ENCODE data around the gene GPR176.

Gene GPR176

GRCh38 chr15:39850436-39850835, 69.6 kb downstream of the GPR176 start:
- no peak overlapping the region for H2BK12ac ChIP-seq (ENCODE audit: low read length)
- no peak overlapping the region for H2AFZ ChIP-seq (ENCODE audit: low read length)
- no peak overlapping the region for H2BK120ac ChIP-seq (ENCODE audit: low read depth, low read length)
- no peak overlapping the region for H4K91ac ChIP-seq (ENCODE audit: low read depth, low read length, poor library complexity)
- no peak overlapping the region for H3K18ac ChIP-seq (ENCODE audit: low read length)
- no peak for DNase-seq (ENCODE audit: low spot score)
- no peak overlapping the region for H4K8ac ChIP-seq (ENCODE audit: low read depth, low read length)
- H3K4me1 ChIP-seq (ENCODE audit: control insufficient read depth in 2 of 2, insufficient read depth in 1 of 2, low read depth in 1 of 2, low read length in 2 of 2): peaks cover 3 to 5% of the 10 kb centered on the region in 2 donors
- H3K14ac ChIP-seq (ENCODE audit: low read length): no peak overlapping the region
- H2BK5ac ChIP-seq (ENCODE audit: low read length): no peak overlapping the region
- WGBS, 2 donors (ENCODE audit: extremely low coverage in 2 of 2, insufficient read length in 2 of 2, insufficient replicate concordance in 1 of 2): no CpG with 5 or more reads among the region's 1 CpG
- H2BK15ac ChIP-seq (ENCODE audit: low read length): no peak overlapping the region
- H3K4me2 ChIP-seq (ENCODE audit: insufficient read depth, low read length, poor library complexity, severe bottlenecking): no peak overlapping the region
- no peaks in the 10 kb centered on the region for H3K9me3 ChIP-seq (replicated peaks in 1 of 2; ENCODE audit: control insufficient read depth in 2 of 2, insufficient read depth in 1 of 2, low read depth in 1 of 2, low read length in 2 of 2)
- no peak overlapping the region for H3K4me3 ChIP-seq (ENCODE audit: low read length in 2 of 2)
- no peak overlapping the region for H2AK5ac ChIP-seq (ENCODE audit: low read depth, low read length)
- no peaks in the 10 kb centered on the region for H3K27me3 ChIP-seq (ENCODE audit: control insufficient read depth in 3 of 3, insufficient read depth in 3 of 3, low read depth in 1 of 3, low read length in 3 of 3)
- no peak overlapping the region for H3K9ac ChIP-seq (ENCODE audit: low read depth, low read length, poor library complexity)
- no peak overlapping the region for H3K23ac ChIP-seq (ENCODE audit: low read depth, low read length, poor library complexity)
- no peaks in the 10 kb centered on the region for H3K36me3 ChIP-seq (replicated peaks in 1 of 2; ENCODE audit: control insufficient read depth in 2 of 2, insufficient read depth in 2 of 2, low read length in 2 of 2)
- no peak overlapping the region for H3K4ac ChIP-seq (ENCODE audit: low read length)
- no peak overlapping the region for H3K27ac ChIP-seq (replicated peaks; ENCODE audit: low read length)
- H3K79me1 ChIP-seq (ENCODE audit: low read depth, low read length): peaks cover 2% of the 10 kb centered on the region

GRCh38 chr15:39846108-39846507, 74.0 kb downstream of the GPR176 start:
- no peak overlapping the region for H2BK12ac ChIP-seq (ENCODE audit: low read length)
- H2BK120ac ChIP-seq (ENCODE audit: low read depth, low read length): no peak overlapping the region
- no peak overlapping the region for H3K4ac ChIP-seq (ENCODE audit: low read length)
- H3K4me1 ChIP-seq (ENCODE audit: control insufficient read depth in 2 of 2, insufficient read depth in 1 of 2, low read depth in 1 of 2, low read length in 2 of 2): peaks cover 0 to 3% of the 10 kb centered on the region in 2 donors
- no peak overlapping the region for H3K9ac ChIP-seq (ENCODE audit: low read depth, low read length, poor library complexity)
- no peak overlapping the region for H3K4me2 ChIP-seq (ENCODE audit: insufficient read depth, low read length, poor library complexity, severe bottlenecking)
- H2AK5ac ChIP-seq (ENCODE audit: low read depth, low read length): no peak overlapping the region
- no peak overlapping the region for H3K14ac ChIP-seq (ENCODE audit: low read length)
- H3K27me3 ChIP-seq (ENCODE audit: control insufficient read depth in 3 of 3, insufficient read depth in 3 of 3, low read depth in 1 of 3, low read length in 3 of 3): no peaks in the 10 kb centered on the region
- no peak overlapping the region for H2BK15ac ChIP-seq (ENCODE audit: low read length)
- no peak overlapping the region for H3K23ac ChIP-seq (ENCODE audit: low read depth, low read length, poor library complexity)
- H4K8ac ChIP-seq (ENCODE audit: low read depth, low read length): no peak overlapping the region
- WGBS, 2 donors (ENCODE audit: extremely low coverage in 2 of 2, insufficient read length in 2 of 2, insufficient replicate concordance in 1 of 2): no CpG with 5 or more reads among the region's 2 CpGs
- no peak for DNase-seq (ENCODE audit: low spot score)
- H3K79me1 ChIP-seq (ENCODE audit: low read depth, low read length): no peaks in the 10 kb centered on the region
- H3K36me3 ChIP-seq (replicated peaks in 1 of 2; ENCODE audit: control insufficient read depth in 2 of 2, insufficient read depth in 2 of 2, low read length in 2 of 2): no peaks in the 10 kb centered on the region
- no peak overlapping the region for H3K18ac ChIP-seq (ENCODE audit: low read length)
- no peak overlapping the region for H3K4me3 ChIP-seq (ENCODE audit: low read length in 2 of 2)
- H2BK5ac ChIP-seq (ENCODE audit: low read length): no peak overlapping the region
- H4K91ac ChIP-seq (ENCODE audit: low read depth, low read length, poor library complexity): no peak overlapping the region
- no peak overlapping the region for H3K27ac ChIP-seq (replicated peaks; ENCODE audit: low read length)
- no peaks in the 10 kb centered on the region for H3K9me3 ChIP-seq (replicated peaks in 1 of 2; ENCODE audit: control insufficient read depth in 2 of 2, insufficient read depth in 1 of 2, low read depth in 1 of 2, low read length in 2 of 2)
- no peak overlapping the region for H2AFZ ChIP-seq (ENCODE audit: low read length)

GRCh38 chr15:39845582-39845981, 74.5 kb downstream of the GPR176 start:
- H2BK12ac ChIP-seq (ENCODE audit: low read length): no peak overlapping the region
- no peak overlapping the region for H3K27ac ChIP-seq (replicated peaks; ENCODE audit: low read length)
- H3K9ac ChIP-seq (ENCODE audit: low read depth, low read length, poor library complexity): no peak overlapping the region
- H3K4me2 ChIP-seq (ENCODE audit: insufficient read depth, low read length, poor library complexity, severe bottlenecking): no peak overlapping the region
- H3K9me3 ChIP-seq (replicated peaks in 1 of 2; ENCODE audit: control insufficient read depth in 2 of 2, insufficient read depth in 1 of 2, low read depth in 1 of 2, low read length in 2 of 2): no peaks in the 10 kb centered on the region
- H3K4ac ChIP-seq (ENCODE audit: low read length): no peak overlapping the region
- no peak overlapping the region for H2BK5ac ChIP-seq (ENCODE audit: low read length)
- H3K79me1 ChIP-seq (ENCODE audit: low read depth, low read length): no peaks in the 10 kb centered on the region
- no peak overlapping the region for H2AK5ac ChIP-seq (ENCODE audit: low read depth, low read length)
- no peak overlapping the region for H2BK120ac ChIP-seq (ENCODE audit: low read depth, low read length)
- H3K14ac ChIP-seq (ENCODE audit: low read length): no peak overlapping the region
- H3K18ac ChIP-seq (ENCODE audit: low read length): no peak overlapping the region
- no peak overlapping the region for H2BK15ac ChIP-seq (ENCODE audit: low read length)
- DNase-seq (ENCODE audit: low spot score): no peak
- no peak overlapping the region for H3K4me3 ChIP-seq (ENCODE audit: low read length in 2 of 2)
- H4K8ac ChIP-seq (ENCODE audit: low read depth, low read length): no peak overlapping the region
- H3K4me1 ChIP-seq (ENCODE audit: control insufficient read depth in 2 of 2, insufficient read depth in 1 of 2, low read depth in 1 of 2, low read length in 2 of 2): peaks cover 0 to 3% of the 10 kb centered on the region in 2 donors
- no peak overlapping the region for H3K23ac ChIP-seq (ENCODE audit: low read depth, low read length, poor library complexity)
- WGBS, 2 donors (ENCODE audit: extremely low coverage in 2 of 2, insufficient read length in 2 of 2, insufficient replicate concordance in 1 of 2): no CpG with 5 or more reads among the region's 5 CpGs
- H2AFZ ChIP-seq (ENCODE audit: low read length): no peak overlapping the region
- no peaks in the 10 kb centered on the region for H3K27me3 ChIP-seq (ENCODE audit: control insufficient read depth in 3 of 3, insufficient read depth in 3 of 3, low read depth in 1 of 3, low read length in 3 of 3)
- H3K36me3 ChIP-seq (replicated peaks in 1 of 2; ENCODE audit: control insufficient read depth in 2 of 2, insufficient read depth in 2 of 2, low read length in 2 of 2): no peaks in the 10 kb centered on the region
- H4K91ac ChIP-seq (ENCODE audit: low read depth, low read length, poor library complexity): no peak overlapping the region

GRCh38 chr15:39843565-39843964, 76.5 kb downstream of the GPR176 start:
- no peak for DNase-seq (ENCODE audit: low spot score)
- Histone ChIP-seq H3K79me1 (ENCODE audit: low read depth, low read length) (no peaks in the 10 kb centered on the region), H2AFZ (ENCODE audit: low read length) (no peak overlapping the region), H3K4me2 (ENCODE audit: insufficient read depth, low read length, poor library complexity, severe bottlenecking) (no peak overlapping the region), H2BK120ac (ENCODE audit: low read depth, low read length) (no peak overlapping the region), H2BK12ac (ENCODE audit: low read length) (no peak overlapping the region), H3K9me3 (replicated peaks in 1 of 2; ENCODE audit: control insufficient read depth in 2 of 2, insufficient read depth in 1 of 2, low read depth in 1 of 2, low read length in 2 of 2) (no peaks in the 10 kb centered on the region), H3K36me3 (replicated peaks in 1 of 2; ENCODE audit: control insufficient read depth in 2 of 2, insufficient read depth in 2 of 2, low read length in 2 of 2) (no peaks in the 10 kb centered on the region), H4K91ac (ENCODE audit: low read depth, low read length, poor library complexity) (no peak overlapping the region), H2BK5ac (ENCODE audit: low read length) (no peak overlapping the region), H3K27ac (replicated peaks; ENCODE audit: low read length) (no peak overlapping the region), H3K14ac (ENCODE audit: low read length) (no peak overlapping the region), H3K4ac (ENCODE audit: low read length) (no peak overlapping the region), H3K23ac (ENCODE audit: low read depth, low read length, poor library complexity) (no peak overlapping the region), H3K18ac (ENCODE audit: low read length) (no peak overlapping the region), H4K8ac (ENCODE audit: low read depth, low read length) (no peak overlapping the region), H2AK5ac (ENCODE audit: low read depth, low read length) (no peak overlapping the region), H3K9ac (ENCODE audit: low read depth, low read length, poor library complexity) (no peak overlapping the region), H3K4me1 (ENCODE audit: control insufficient read depth in 2 of 2, insufficient read depth in 1 of 2, low read depth in 1 of 2, low read length in 2 of 2) (peaks cover 0 to 3% of the 10 kb centered on the region in 2 donors), H2BK15ac (ENCODE audit: low read length) (no peak overlapping the region), H3K4me3 (ENCODE audit: low read length in 2 of 2) (no peak overlapping the region), H3K27me3 (ENCODE audit: control insufficient read depth in 3 of 3, insufficient read depth in 3 of 3, low read depth in 1 of 3, low read length in 3 of 3) (no peaks in the 10 kb centered on the region)
- no CpG with 5 or more reads among the region's 2 CpGs for WGBS, 2 donors (ENCODE audit: extremely low coverage in 2 of 2, insufficient read length in 2 of 2, insufficient replicate concordance in 1 of 2)

All from neuronal stem cell (in vitro differentiated cells).